Pancreas (tissue), 10 donors: ENCODE data around the gene KRTAP19-1. TPM values are rescaled to one million over a fixed set of nuclear protein-coding genes. Genes with fewer than 3 reads are reported as not detected.

Experiments
- ATAC-seq, 4 donors: fragments of 200-7000 bp; cut with Tn5 transposase; one replicate each; pipeline versions ENCODE4 v1.8.0 to v1.9.1; 2020; ENCODE audit warnings: mild to moderate bottlenecking in 4 of 4, moderate library complexity in 4 of 4
- DNase-seq, 6 donors: peaks; one replicate each; pipeline ENCODE4 v3.0.0-alpha.2; 2020
- FAIRE-seq: peaks from 2 replicates; lab custom pipeline; 2012; peaks lifted over from hg19 to GRCh38; lab: Jason Lieb, UNC
- H3K27ac ChIP-seq, 4 donors: fragments of 200-600 bp; sonication (generic); 1 replicate in 3 of 4; 2 replicates in 1 of 4; pipeline versions ENCODE4 v1.5.0 to v1.8.0; 2020
- H3K27me3 ChIP-seq, 4 donors: fragments of 200-600 bp; one replicate each; pipeline ENCODE4 v1.8.0; 2021
- H3K36me3 ChIP-seq, 3 donors: fragments of 200-600 bp; sonication (generic) in 1 of 3; one replicate each; pipeline versions ENCODE4 v1.5.0 to v1.8.0; 2020 to 2021
- H3K4me1 ChIP-seq, 3 donors: fragments of 200-600 bp; one replicate each; pipeline ENCODE4 v1.8.0; 2021
- H3K4me3 ChIP-seq, 4 donors: fragments of 200-600 bp; sonication (generic) in 2 of 4; one replicate each; pipeline versions ENCODE4 v1.5.0 to v1.8.0; 2020 to 2021
- H3K9me3 ChIP-seq, 4 donors: fragments of 200-600 bp; one replicate each; pipeline ENCODE4 v1.8.0; 2021
- CTCF ChIP-seq, 4 donors: fragments of 200-600 bp; sonication (generic) in 3 of 4; IDR thresholded peaks; one replicate each; pipeline versions ENCODE4 v1.5.0 to v1.8.0; 2021; ENCODE audit warnings: antibody characterized with exemption in 4 of 4
- WGBS, 2 donors: extraction: QIAGEN DNeasy Blood & Tissue Kit; methylation state at CpG; one replicate each; pipeline ENCODE4 v1.1.7; 2013; 5-methylcytosine and 5-hydroxymethylcytosine counted together
- intact Hi-C, 3 donors: fragments of 100-400 bp; cut with DNase I; formaldehyde crosslinking; loops; one replicate each; pipeline versions ENCODE4 v1.11.1 to v1.14.2; 2022
- polyA plus RNA-seq, 2 donors: library from polyadenylated mRNA; stranded (reverse); fragments of 200-250 nt; gene quantifications; one replicate each; pipeline ENCODE4 v1.2.3, GENCODE V29; 2013
- total RNA-seq, 6 donors: library from RNA; stranded (reverse); fragmentation: NEBNext Ultra II Directional in 4 of 6; extraction: Animal tissue kit (Norgen Biotek cat#: 25700) in 4 of 6; gene quantifications; one replicate each; pipeline versions ENCODE4 v1.2.1 to v1.2.4, GENCODE V29; 2021 to 2023
- donor health status: healthy with polysubstance abuse.
- donor health status: DM: no; HTN: no; CAD: no; lungs with moderate emphysema.
- donor health status: DM: no; HTN: no; CAD: no.
- donor health status: control.
- donor health status: control.
- donor health status: Bipolar disorder and iron deficiency.
- donor health status: DM: yes; HTN: yes; CAD: no.
- donor health status: DM: no; HTN: no; CAD: no.
- donor health status: DM: no; HTN: no; CAD: no.
- donor health status: DM: yes; HTN: yes; CAD: no.

The KRTAP19-1 gene
- total and polyA plus RNA-seq, 8 donors = not detected

- H3K4me3 ChIP-seq = no peak overlapping the region
- no peak for TF ChIP-seq CTCF (IDR thresholded peaks at IDR 0.05)
- intact Hi-C loops = no loop called here
- WGBS, 2 donors = 48 to 51% methylated on average over 4 of the region's 4 CpGs
- H3K9me3 ChIP-seq = no peaks in the 10 kb centered on the region
- DNase-seq (no peak), ATAC-seq (no peak), FAIRE-seq (no peak)
- peaks cover 0 to 3% (median 0%) of the 10 kb centered on the region in 4 donors for H3K27me3 ChIP-seq
- H3K27ac ChIP-seq = no peak overlapping the region
- H3K36me3 ChIP-seq = no peaks in the 10 kb centered on the region
- H3K4me1 ChIP-seq = no peaks in the 10 kb centered on the region
These were observed 908 bp downstream of the KRTAP19-1 start for GRCh38 chr21:30479259-30479658.

- no peak overlapping the region for H3K4me3 ChIP-seq
- FAIRE-seq (no peak), ATAC-seq (no peak), DNase-seq (no peak)
- intact Hi-C loops = no loop called here
- H3K9me3 ChIP-seq = no peaks in the 10 kb centered on the region
- no peaks in the 10 kb centered on the region for H3K4me1 ChIP-seq
- no peaks in the 10 kb centered on the region for H3K36me3 ChIP-seq
- peaks cover 0 to 3% (median 0%) of the 10 kb centered on the region in 4 donors for H3K27me3 ChIP-seq
- H3K27ac ChIP-seq = no peak overlapping the region
- WGBS, 2 donors = 12 to 13% methylated on average over 3 of the region's 3 CpGs
- no peak for TF ChIP-seq CTCF (IDR thresholded peaks at IDR 0.05)
These were observed 2.2 kb downstream of the KRTAP19-1 start for GRCh38 chr21:30478004-30478403.

- no peak for TF ChIP-seq CTCF (IDR thresholded peaks at IDR 0.05)
- Histone ChIP-seq H3K4me3 (no peak overlapping the region), H3K9me3 (no peaks in the 10 kb centered on the region), H3K27me3 (no peaks in the 10 kb centered on the region), H3K4me1 (no peaks in the 10 kb centered on the region), H3K27ac (no peak overlapping the region), H3K36me3 (no peaks in the 10 kb centered on the region)
- ATAC-seq (no peak), FAIRE-seq (no peak), DNase-seq (no peak)
- intact Hi-C loops = no loop called here
- WGBS, 2 donors = 49 to 50% methylated on average over 6 of the region's 6 CpGs
These were observed 11.1 kb downstream of the KRTAP19-1 start for GRCh38 chr21:30468900-30469714.

GRCh38 chr21:30463713-30464112, 16.5 kb downstream of the KRTAP19-1 start:
- peak in 1 of 4 donors; percentile 30 for TF ChIP-seq CTCF (IDR thresholded peaks at IDR 0.05)
- FAIRE-seq (no peak), DNase-seq (no peak), ATAC-seq (no peak)
- Histone ChIP-seq H3K27ac (no peak overlapping the region), H3K4me3 (no peak overlapping the region), H3K9me3 (no peaks in the 10 kb centered on the region), H3K27me3 (no peaks in the 10 kb centered on the region), H3K4me1 (no peaks in the 10 kb centered on the region), H3K36me3 (no peaks in the 10 kb centered on the region)
- WGBS, 2 donors = 31 to 56% methylated on average over 3 of the region's 3 CpGs
- intact Hi-C loops = no loop called here

- no peak overlapping the region for H3K27ac ChIP-seq
- FAIRE-seq = no peak
- H3K27me3 ChIP-seq = peaks cover 0 to 4% (median 0%) of the 10 kb centered on the region in 4 donors
- no peaks in the 10 kb centered on the region for H3K9me3 ChIP-seq
- no peak for ATAC-seq
- H3K4me1 ChIP-seq = no peaks in the 10 kb centered on the region
- WGBS, 2 donors = 67 to 81% methylated on average over 3 of the region's 3 CpGs
- H3K36me3 ChIP-seq = no peaks in the 10 kb centered on the region
- DNase-seq = no peak
- H3K4me3 ChIP-seq = no peak overlapping the region
- intact Hi-C loops = no loop called here
- no peak for TF ChIP-seq CTCF (IDR thresholded peaks at IDR 0.05)
These were observed 31.7 kb downstream of the KRTAP19-1 start for GRCh38 chr21:30448514-30448913.
